ENCODE results near the gene KIAA0825. TPM values are rescaled to one million over a fixed set of nuclear protein-coding genes. Genes with fewer than 3 reads are reported as not detected.

The KIAA0825 gene
- 0.74 and 2.5 TPM in 2 replicates for total RNA-seq

GRCh38 chr5:94618493-94619328 is at the start of gene KIAA0825, which contains the start of gene SLF1:
Gene KIAA0825, minus strand, starts transcription at chr5:94618604. Its CDS starts 81,478 bp downstream, at chr5:94537126.
Gene SLF1, plus strand, starts transcription at chr5:94618669. Its CDS starts 10,142 bp downstream, at chr5:94628811.

Other genes starting within 250 kb of the KIAA0825 start
- 3.6 and 7.2 TPM in 2 replicates for gene SLF1, start 65 bp upstream of the KIAA0825 start, total RNA-seq

Measured in mammary microvascular endothelial cell (primary cell).